GM18858 (cell line): ENCODE data around the gene LSR.
"Not testable (repeated sequence)": the region's sequence is repeated elsewhere in the genome, so short reads cannot be mapped to it uniquely, and the experiment has no call there.

Experiments
- ATAC-seq: cut with Tn5 transposase; IDR thresholded peaks from one replicate; pipeline ENCODE4 v1.9.1; 2021; ENCODE audit not compliant: unreplicated experiment

LSR gene

GRCh38 chr19:35216833-35217648 is 31.8 kb upstream of the LSR start:
- ATAC-seq, result no peak

DNA sequence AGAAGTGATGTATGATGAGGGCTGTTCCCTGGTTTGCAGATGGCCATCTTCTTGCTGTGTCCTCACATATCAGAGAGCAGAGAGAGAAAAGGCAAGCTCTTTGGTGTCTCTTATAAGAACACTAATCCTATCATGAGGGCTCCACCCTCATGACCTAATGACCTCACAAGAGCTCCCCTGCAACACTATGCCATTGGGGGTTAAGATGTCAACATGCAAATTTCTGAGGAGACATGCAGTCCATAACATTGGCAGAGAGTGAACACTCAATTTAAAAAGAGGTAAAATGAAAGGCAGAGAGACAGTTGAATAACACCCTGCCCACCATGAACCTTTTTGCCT is 31.2 kb upstream of the LSR start:
- no peak for ATAC-seq

DNA sequence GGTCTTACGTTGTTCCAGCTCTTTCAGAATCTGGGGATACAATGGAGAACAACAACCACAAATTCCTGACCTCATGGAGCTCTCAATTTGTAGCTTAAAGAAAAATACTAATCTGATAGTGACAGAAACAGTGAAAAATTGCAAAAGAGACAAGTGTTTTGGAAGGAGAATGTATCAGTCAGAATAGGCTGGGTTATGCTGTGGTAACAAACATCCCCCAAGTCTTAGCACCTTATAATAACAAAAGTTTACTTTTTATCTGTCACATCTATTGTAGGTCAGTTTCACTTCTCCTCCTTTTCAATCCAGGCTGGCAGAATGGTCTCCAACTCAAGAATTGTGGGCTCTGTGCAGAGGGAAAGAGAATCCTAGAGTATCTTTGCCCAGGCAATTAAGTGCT is 29.8 kb upstream of the LSR start:
- ATAC-seq, result no peak

DNA sequence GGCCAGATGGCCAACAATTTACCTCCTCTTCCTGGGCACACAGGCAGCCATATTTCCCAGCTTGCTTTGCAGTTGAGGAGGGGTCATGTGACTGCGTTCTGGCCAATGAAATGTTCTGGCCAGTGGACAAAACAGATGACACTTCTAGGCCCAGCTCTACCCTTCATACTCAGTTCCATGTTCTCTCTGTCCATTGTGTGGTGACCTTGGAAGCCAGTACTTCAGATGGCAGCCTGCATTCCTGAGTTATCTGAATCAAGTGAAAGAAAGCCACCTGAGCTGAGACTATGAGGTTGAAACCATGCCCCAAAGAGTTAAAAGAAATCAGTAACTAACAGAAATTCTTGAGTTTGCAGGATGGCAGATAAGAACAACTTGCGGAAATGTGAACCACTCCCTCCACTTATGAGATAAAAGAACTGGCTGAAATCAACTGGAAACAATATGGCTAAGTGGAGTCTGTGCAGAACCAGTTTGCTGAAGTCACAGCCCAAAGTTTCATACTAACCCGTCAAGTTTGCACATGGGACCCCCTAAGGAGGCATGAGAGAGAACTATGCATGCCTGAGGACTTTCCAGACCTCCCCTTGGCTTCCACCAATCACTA is 28.4 kb upstream of the LSR start:
- no peak for ATAC-seq

DNA sequence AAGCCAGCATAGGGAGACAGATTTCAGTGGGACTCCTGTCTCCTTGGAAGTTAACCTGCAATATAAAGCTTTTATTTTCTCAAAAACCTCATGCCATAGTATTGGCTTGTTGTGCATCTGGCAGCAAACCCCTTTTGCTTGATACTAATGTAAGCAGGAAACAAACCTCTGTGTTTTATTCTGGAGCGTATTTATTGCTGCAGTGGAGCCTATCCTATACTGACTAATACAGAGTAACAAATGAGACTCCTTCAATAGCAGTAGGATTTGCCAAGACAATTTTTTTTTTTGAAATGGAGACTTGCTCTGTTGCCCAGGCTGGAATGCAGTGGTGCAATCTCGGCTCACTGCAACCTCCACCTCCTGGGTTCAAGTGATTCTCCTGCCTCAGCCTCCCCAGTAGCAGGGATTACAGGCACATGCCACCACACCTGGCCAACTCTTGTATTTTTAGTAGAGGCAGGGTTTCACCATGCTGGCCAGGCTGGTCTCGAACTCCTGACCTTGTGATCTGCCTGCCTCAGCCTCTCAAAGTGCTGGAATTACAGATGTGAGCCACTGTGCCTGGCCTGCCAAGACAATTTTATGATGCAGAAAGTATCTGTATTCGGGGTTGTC is 27.7 kb upstream of the LSR start:
- ATAC-seq, result not testable (repeated sequence)

DNA sequence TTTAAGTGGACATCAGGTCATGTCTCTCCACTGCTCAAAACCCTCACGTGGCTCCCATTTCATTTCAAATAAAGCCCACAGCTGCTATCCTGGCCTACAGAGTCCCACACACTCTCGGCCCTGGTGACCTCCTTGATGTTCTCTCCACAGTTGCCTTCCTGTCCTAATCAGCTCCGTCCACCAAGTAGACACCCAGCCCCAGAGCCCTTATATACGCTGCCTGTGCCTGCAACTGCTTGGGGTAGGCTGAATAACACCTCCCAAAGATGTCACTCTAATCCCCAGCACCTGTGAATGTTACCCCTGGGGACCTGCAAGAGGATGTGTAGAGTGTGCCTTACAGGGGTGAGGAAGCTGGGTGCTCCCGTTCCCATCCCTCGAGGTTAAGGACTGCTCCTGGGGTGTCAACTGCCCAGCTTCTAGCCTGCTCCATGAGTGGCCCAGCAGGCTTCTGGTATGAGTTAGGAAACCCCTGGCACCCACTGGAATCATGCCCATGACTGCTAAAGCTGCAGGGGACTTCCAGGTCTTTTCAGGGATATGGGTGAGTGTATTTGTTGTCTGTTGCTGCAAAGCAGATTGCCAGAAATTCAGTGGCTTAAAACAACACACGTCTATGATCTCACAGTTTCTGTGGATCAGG is 26.3 kb upstream of the LSR start:
- no peak for ATAC-seq

GRCh38 chr19:35223084-35223790 is 25.6 kb upstream of the LSR start:
- ATAC-seq, result no peak

GRCh38 chr19:35223862-35224505 is 24.8 kb upstream of the LSR start:
- ATAC-seq, result no peak

DNA sequence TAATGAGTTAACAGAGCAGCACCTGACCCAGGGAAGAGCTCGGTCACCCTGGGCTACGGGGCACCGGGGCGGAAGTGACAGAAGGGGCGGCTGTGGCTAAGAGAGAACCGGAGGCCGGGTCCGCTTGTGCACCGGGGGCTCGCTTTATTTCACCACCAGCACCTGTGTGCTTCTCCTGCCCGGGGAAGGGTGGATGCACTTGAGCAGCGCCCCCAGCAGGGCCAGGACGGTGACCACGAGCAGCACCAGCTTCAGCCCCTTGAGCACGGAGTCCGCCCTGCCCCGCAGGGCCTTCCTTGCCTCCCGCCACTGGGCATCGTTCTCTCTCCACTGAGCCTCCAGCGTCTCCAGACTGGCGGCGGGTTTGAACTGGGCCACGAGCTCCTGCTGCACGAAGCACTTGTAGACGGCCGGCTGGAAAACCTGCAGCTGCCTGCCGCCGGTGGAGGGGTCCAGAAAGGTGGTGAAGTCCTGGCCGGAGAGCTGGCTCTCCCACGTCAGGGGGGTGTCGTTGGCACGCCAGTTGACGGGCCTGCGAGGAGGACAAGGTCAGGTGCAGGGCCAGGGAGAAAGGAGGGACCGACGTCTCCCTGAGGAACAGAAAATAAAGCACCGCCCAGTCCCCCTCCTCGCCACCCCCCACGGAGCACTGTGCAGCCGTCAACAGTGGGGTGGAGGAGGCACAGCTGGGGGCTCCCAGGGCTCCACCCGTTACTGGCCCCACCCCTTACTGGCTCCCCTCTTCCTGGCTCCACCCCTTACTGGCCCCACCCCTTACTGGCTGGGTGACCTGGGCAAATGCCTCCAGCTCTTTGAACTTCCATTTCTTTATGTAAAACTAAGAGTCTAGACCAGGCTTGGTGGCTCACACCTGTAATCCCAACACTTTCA is 23.9 kb upstream of the LSR start:
- no peak for ATAC-seq

GRCh38 chr19:35225951-35226350 is 22.9 kb upstream of the LSR start:
- no peak for ATAC-seq

- ATAC-seq, result no peak
Observed at GRCh38 chr19:35226748-35227147, 22.1 kb upstream of the LSR start.

- ATAC-seq, result no peak
Observed at GRCh38 chr19:35228177-35228930, 20.4 kb upstream of the LSR start, which contains the start of gene FAM187B. TSS of gene FAM187B (minus strand) at chr19:35228739. CDS start at chr19:35228680, 59 bp downstream.

DNA sequence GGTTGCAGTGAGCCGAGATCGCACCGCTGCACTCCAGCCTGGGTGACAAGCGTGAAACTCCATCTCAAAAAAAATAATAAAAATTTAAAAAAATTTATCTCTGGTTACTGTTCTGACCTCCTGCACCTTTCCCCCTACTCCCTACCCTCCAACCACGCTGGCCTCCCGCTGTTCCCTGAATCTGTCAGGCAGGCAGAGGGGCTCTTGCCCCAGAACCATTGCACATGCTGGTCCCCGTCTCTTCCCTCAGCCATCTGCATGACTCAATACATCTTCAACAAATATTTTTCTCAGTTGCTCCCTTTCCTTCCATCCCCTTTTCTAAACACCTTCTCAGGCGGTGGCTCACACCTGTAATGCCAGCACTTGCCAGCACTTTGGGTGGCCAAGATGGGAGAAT is 19.2 kb upstream of the LSR start:
- no peak for ATAC-seq

- no peak for ATAC-seq
Observed at GRCh38 chr19:35231956-35232645, 16.7 kb upstream of the LSR start.

DNA sequence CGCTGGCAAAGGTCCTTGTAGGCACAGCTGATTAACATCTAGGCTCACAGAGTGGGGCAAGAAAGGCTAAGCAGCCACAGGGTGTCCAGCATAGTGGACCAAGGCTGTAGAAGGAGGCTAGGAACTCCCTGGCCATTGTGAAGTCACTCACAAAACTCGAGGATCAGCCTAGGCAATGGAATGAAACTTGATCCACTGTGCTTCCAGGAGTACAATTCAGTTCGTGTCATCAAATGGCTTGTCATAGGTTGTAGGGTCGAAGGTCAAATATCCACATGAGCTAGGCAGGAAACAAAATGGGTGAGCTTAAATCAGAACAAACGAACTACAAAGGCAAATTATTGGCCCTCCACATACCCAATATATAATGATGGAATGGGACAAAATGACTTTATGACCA is 15.9 kb upstream of the LSR start:
- no peak for ATAC-seq

GRCh38 chr19:35236638-35237400 is 12.0 kb upstream of the LSR start:
- ATAC-seq, result no peak

DNA sequence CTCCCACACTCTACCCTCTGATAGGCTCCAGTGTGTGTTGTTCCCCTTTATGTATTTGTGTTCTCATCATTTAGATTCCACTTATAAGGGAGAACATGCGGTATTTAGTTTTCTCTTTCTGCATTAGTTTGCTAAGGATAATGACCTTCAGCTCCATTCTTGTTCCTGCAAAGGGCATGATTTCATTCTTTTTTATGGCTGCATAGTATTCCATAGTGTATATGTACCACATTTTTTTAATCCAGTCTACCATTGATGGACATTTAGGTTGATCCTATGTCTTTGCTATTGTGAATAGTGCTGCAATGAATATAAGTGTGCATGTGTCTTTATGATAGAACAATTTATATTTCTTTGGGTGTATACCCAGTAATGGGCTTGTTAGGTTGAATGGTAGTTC is 9.2 kb upstream of the LSR start:
- ATAC-seq, result not testable (repeated sequence)

DNA sequence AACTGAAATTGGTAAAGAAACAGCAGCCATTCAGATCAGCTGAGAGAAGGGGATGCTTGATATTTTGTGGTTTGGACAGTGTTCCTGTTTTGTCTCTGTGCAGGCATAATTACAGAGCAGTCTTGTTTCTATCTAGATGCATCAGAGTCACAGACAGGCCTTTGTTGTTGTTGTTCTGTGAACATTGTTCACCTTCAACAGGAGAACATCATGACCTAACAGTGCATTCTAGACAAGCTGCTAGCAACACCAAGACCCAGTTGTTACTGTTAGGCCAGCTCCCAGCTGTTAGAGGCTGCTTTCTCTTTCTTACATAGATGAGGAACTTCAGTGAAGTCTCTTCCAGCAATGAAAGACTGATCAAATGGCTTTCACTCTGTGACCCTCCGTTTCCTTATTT is 8.5 kb upstream of the LSR start:
- no peak for ATAC-seq
